Gastroesophageal sphincter (tissue), 3 donors: Measurements from ENCODE around the gene SLC12A8.

Source experiments
- CTCF ChIP-seq, 4 experiments: fragments of 200-600 bp in 2 of 4; fragments of 450-650 bp in 2 of 4; sonication (generic) in 1 of 4; IDR thresholded peaks; one replicate each; pipeline ENCODE4 v1.5.1; 2017 to 2019; ENCODE audit warnings: antibody characterized with exemption in 4 of 4, mild to moderate bottlenecking in 2 of 4, moderate library complexity in 2 of 4
- EP300 ChIP-seq: sonication (generic); formaldehyde crosslinking; IDR thresholded peaks from one replicate; pipeline ENCODE4 v1.6.1; 2017; ENCODE audit warnings: antibody characterized with exemption, mild to moderate bottlenecking
- POLR2A ChIP-seq, 2 donors: fragments of 450-650 bp; IDR thresholded peaks; one replicate each; pipeline ENCODE4 v1.6.1; 2017; ENCODE audit warnings: antibody characterized with exemption in 2 of 2, mild to moderate bottlenecking in 2 of 2, moderate library complexity in 1 of 2
- POLR2AphosphoS5 ChIP-seq: sonication (generic); formaldehyde crosslinking; IDR thresholded peaks from one replicate; pipeline ENCODE4 v1.6.1; 2017; ENCODE audit warnings: antibody characterized with exemption

- TF ChIP-seq POLR2AphosphoS5 (no peak), CTCF (IDR thresholded peaks at IDR 0.05) (no peak), POLR2A (IDR thresholded peaks at IDR 0.05) (no peak), EP300 (no peak)
Measured at GRCh38 chr3:125112981-125113380, 99.6 kb downstream of the SLC12A8 start.
